LNCaP clone FGC (cell line): Measurements from ENCODE around the gene SLFN14.
"Not testable (repeated sequence)": the region's sequence is repeated elsewhere in the genome, so short reads cannot be mapped to it uniquely, and the experiment has no call there.

ENCODE experiments used
- DNase-seq: peaks from one replicate; pipeline ENCODE4 v3.0.0-alpha.2; 2011; ENCODE audit warnings: low read depth
- H3K4me3 ChIP-seq: 2 replicates; pipeline ENCODE4 v1.5.1; 2011; ENCODE audit warnings: mild to moderate bottlenecking, low read depth, low read length, control low read depth
- TF ChIP-seq, protein P1 (sequence below): IDR thresholded peaks from 2 replicates; pipeline ENCODE4 v1.5.1; 2012; ENCODE audit warnings: mild to moderate bottlenecking; ENCODE audit not compliant: control insufficient read depth, insufficient read depth; ENCODE audit errors: extremely low read depth

SLFN14 gene

GRCh38 chr17:35539659-35540026 is 21.0 kb downstream of the SLFN14 start:
- no peak for DNase-seq
- H3K4me3 ChIP-seq, result no peak overlapping the region
- TF ChIP-seq, protein P1, sequence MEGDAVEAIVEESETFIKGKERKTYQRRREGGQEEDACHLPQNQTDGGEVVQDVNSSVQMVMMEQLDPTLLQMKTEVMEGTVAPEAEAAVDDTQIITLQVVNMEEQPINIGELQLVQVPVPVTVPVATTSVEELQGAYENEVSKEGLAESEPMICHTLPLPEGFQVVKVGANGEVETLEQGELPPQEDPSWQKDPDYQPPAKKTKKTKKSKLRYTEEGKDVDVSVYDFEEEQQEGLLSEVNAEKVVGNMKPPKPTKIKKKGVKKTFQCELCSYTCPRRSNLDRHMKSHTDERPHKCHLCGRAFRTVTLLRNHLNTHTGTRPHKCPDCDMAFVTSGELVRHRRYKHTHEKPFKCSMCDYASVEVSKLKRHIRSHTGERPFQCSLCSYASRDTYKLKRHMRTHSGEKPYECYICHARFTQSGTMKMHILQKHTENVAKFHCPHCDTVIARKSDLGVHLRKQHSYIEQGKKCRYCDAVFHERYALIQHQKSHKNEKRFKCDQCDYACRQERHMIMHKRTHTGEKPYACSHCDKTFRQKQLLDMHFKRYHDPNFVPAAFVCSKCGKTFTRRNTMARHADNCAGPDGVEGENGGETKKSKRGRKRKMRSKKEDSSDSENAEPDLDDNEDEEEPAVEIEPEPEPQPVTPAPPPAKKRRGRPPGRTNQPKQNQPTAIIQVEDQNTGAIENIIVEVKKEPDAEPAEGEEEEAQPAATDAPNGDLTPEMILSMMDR, result no peak

GRCh38 chr17:35537601-35538141 is 22.9 kb downstream of the SLFN14 start, which contains the start of gene SLFN12L:
SLFN12L (minus strand) TSS chr17:35537678; CDS start chr17:35522364, 15,314 bp downstream.
- no peak for DNase-seq
- H3K4me3 ChIP-seq, result no peak within 1 kb of the TSS
- TF ChIP-seq, protein P1, result no peak

DNA sequence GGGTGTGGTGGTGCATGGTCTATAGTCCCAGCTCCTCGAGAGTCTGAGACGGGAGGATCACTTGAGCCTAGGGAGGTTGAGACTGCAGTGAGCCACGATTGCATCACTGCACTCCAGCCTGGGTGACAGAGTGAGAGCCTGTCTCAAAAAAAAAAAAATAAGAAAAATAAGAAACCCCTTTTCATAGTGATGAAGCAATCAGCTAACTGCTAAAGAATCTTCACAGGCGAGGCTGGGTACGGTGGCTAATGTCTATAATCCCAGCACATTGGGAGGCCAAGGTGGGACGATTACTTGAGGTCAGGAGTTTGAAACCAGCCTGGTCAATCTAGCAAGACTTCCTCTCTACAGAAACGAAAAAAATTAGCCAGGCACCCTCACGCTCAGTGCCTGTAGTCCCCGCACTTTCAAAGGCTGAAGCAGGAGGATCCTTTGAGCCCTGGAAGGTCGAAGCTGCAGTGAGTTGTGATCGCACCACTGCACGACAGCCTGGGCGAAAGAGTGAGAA is 23.9 kb downstream of the SLFN14 start:
- TF ChIP-seq, protein P1, result no peak
- no peak overlapping the region for H3K4me3 ChIP-seq

DNA sequence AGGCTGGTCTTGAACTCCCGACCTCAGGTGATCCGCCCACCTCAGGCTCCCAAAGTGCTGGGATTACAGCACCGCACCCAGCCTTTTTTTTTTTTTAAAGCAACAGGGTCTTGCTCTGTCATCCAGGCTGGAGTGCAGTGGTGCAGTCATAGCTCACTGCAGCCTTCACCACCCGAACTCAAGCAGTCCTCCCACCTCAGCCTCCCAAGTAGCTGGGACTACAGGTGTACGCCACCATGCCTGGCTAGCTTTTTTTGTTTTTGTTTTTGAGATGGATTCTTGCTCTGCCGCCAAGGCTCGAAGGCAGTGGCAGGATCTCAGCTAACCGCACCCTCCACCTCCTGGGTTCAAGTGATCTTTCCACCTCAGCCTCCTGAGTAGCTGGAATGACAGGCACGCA is 25.2 kb downstream of the SLFN14 start:
- not testable (repeated sequence) for H3K4me3 ChIP-seq, DNase-seq

More for the DNA sequence above, 23.9 kb downstream of the SLFN14 start:
- no peak for DNase-seq

GRCh38 chr17:35534576-35535093 is 26.0 kb downstream of the SLFN14 start:
- H3K4me3 ChIP-seq, result no peak overlapping the region
- DNase-seq, result no peak
- TF ChIP-seq, protein P1, result no peak

DNA sequence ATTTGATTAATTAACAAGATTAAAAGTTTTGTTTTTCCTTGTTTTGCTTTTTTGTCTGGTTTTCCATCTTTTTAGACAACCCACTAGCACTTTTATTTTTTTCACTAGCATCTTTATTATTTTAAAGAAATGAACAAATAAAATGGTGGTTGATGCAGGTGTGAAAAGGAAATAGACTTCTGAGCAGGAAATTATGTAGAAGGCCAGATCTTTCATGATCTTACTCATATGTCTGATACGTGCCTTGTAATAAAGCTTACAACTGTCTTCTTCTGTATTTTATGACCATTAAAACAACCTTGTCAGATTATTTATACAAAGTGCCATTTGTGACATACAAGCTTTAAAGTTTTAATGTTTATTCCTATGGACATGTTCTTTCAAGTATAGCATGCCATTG is 29.5 kb downstream of the SLFN14 start:
- no peak overlapping the region for H3K4me3 ChIP-seq
- DNase-seq, result no peak
- TF ChIP-seq, protein P1, result no peak

- H3K4me3 ChIP-seq, result no peak overlapping the region
- TF ChIP-seq, protein P1, result no peak
- no peak for DNase-seq
Observed at GRCh38 chr17:35529866-35530265, 30.8 kb downstream of the SLFN14 start.

GRCh38 chr17:35529326-35529725 is 31.3 kb downstream of the SLFN14 start:
- DNase-seq, H3K4me3 ChIP-seq: not testable (repeated sequence)
